ENCODE results near the gene RNF145. TPM values are rescaled to one million over a fixed set of nuclear protein-coding genes. Genes with fewer than 3 reads are reported as not detected.

RNF145 gene, protein sequence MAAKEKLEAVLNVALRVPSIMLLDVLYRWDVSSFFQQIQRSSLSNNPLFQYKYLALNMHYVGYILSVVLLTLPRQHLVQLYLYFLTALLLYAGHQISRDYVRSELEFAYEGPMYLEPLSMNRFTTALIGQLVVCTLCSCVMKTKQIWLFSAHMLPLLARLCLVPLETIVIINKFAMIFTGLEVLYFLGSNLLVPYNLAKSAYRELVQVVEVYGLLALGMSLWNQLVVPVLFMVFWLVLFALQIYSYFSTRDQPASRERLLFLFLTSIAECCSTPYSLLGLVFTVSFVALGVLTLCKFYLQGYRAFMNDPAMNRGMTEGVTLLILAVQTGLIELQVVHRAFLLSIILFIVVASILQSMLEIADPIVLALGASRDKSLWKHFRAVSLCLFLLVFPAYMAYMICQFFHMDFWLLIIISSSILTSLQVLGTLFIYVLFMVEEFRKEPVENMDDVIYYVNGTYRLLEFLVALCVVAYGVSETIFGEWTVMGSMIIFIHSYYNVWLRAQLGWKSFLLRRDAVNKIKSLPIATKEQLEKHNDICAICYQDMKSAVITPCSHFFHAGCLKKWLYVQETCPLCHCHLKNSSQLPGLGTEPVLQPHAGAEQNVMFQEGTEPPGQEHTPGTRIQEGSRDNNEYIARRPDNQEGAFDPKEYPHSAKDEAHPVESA
- total RNA-seq (2022; extraction: Qiagen RNA extraction): 124 to 138 TPM (median 129 TPM) in 5 replicates

DNA sequence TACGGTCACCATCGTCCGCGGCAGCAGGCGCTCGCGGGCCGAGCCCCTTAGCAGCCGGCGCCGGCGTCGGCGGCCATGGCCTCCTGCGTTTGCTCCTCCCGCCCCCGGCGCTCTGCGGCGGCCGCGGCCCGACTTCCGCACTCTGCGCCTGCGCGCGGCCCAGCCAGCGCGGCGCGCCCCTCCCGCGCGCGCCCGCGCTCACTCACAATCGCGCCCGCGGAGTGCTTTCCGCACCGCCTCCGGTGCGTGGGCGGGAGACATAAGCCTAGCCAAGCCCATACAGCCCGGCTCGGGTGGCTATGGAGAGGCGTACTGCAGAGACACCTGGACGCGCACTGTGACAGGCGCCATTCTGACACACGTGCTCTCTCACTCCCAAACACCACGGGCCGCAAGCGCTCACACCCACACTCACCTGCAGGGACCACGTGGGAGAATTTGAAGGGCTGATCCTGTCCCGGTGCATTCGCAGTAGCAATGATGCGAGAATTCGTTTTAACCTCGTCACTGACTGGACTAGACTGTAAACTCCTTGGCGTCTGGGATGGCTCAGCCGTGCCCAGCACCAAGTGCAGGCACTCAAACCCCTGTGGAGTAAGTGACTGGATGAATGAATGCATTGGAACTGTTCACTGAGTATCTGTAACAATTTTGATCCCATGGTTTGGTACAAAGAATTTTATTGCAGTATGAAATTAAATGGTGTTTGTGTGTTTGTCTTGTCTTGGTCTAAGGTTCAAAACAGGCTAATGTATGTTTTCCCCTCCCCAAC, at the start of gene RNF145:
Gene RNF145, minus strand, starts transcription at position 116 of the 772 bp plus-strand sequence. CDS start 5,936 bp downstream, outside the sequence.

Other genes starting within 250 kb of the RNF145 start
- gene EBF1, start 109.6 kb downstream of the RNF145 start, total RNA-seq (2022; extraction: Qiagen RNA extraction): 0.37 to 0.52 TPM (median 0.39 TPM) in 5 replicates
- 32.0 to 39.6 TPM (median 33.9 TPM) in 5 replicates for gene UBLCP1, start 53.7 kb upstream of the RNF145 start, total RNA-seq (2022; extraction: Qiagen RNA extraction)
- 0.03 to 0.11 TPM (median 0.07 TPM) in 5 replicates for gene IL12B, start 120.9 kb upstream of the RNF145 start, total RNA-seq (2022; extraction: Qiagen RNA extraction)

All from A549 treated with AZD2906 at 1 μM for 4 hours (cell line).